ENCODE data around the gene RDX. TPM values are rescaled to one million over a fixed set of nuclear protein-coding genes. Genes with fewer than 3 reads are reported as not detected.

The RDX gene
- total and polyA plus RNA-seq, 2 of the 4 experiments (the other 2 are of a cell fraction), result 61.1 to 72.4 TPM

- H2AK9ac ChIP-seq (replicated peaks; ENCODE audit: low read depth, low read length, poor library complexity), result no peak overlapping the region
- H3K36me3 ChIP-seq (ENCODE audit: control insufficient read depth, insufficient read depth, low read length), result peaks cover 9% of the 10 kb centered on the region
- no peak overlapping the region for H4K8ac ChIP-seq (ENCODE audit: low read depth in 2 of 2, low read length in 2 of 2)
- no peak overlapping the region for H3K4ac ChIP-seq (ENCODE audit: low read depth, low read length)
- no peak overlapping the region for H3K4me2 ChIP-seq (ENCODE audit: low read depth, low read length)
- H3K27me3 ChIP-seq (ENCODE audit: control insufficient read depth, insufficient read depth, low read length), result no peaks in the 10 kb centered on the region
- H3K9me3 ChIP-seq (ENCODE audit: control insufficient read depth, insufficient read depth, low read length), result no peaks in the 10 kb centered on the region
- H2BK15ac ChIP-seq (ENCODE audit: low read depth, low read length), result no peak overlapping the region
- no peak overlapping the region for H3K4me3 ChIP-seq (ENCODE audit: insufficient read depth, low read depth, low read length)
- dilution Hi-C loops (cut with HindIII; ENCODE audit: low sequenced_read_pairs, unreplicated experiment), result no loop called here
- H3K23ac ChIP-seq (ENCODE audit: low read depth, low read length), result no peak overlapping the region
- DNase-seq, result no peak
- H3K9me1 ChIP-seq (ENCODE audit: insufficient read depth, low read length), result no peaks in the 10 kb centered on the region; the same call in 1 of the 2 replicates
- ATAC-seq (ENCODE audit: low read depth), result no peak
- peaks cover 16 to 17% of the 10 kb centered on the region in 2 experiments; a peak in 3 of 4 replicates for H3K79me1 ChIP-seq (ENCODE audit: low read depth in 1 of 2, low read length in 2 of 2)
- POLR2A ChIA-PET (ENCODE audit: unreplicated experiment), result interaction anchor here (0.7 kb wide), 1 partner anchor 31 kb away, joined by 3 read pairs; no protein-coding TSS in a partner anchor
- BruUV-seq (replicated peaks), result no TSS peak
- in situ Hi-C loops (cut with MboI; ENCODE audit: low sequenced_read_pairs), result no loop called here
- H2BK120ac ChIP-seq (ENCODE audit: low read depth, low read length), result no peak overlapping the region
- TF ChIP-seq MXI1 (IDR thresholded peaks at IDR 0.05; ENCODE audit: borderline replicate concordance, low read depth, low read length) (no peak), CTCF (conservative IDR thresholded peaks at IDR 0.05; ENCODE audit: low read depth, low read length) (peak; percentile 26)
- H4K20me1 ChIP-seq (ENCODE audit: insufficient read depth, low read length), result no peaks in the 10 kb centered on the region
- no peak overlapping the region for H2AK5ac ChIP-seq (ENCODE audit: low read depth, low read length)
- H3K27ac ChIP-seq (ENCODE audit: insufficient read depth, low read length), result no peak overlapping the region
- no peak overlapping the region for H4K91ac ChIP-seq (ENCODE audit: insufficient read depth, low read depth, low read length)
- CTCF ChIA-PET, result no interaction called here
- no peaks in the 10 kb centered on the region for H3K4me1 ChIP-seq (ENCODE audit: control insufficient read depth, insufficient read depth, low read length)
- H3K56ac ChIP-seq (ENCODE audit: extremely low read depth, insufficient read depth, low read length), result no peak overlapping the region
- WGBS, 2 experiments (ENCODE audit: extremely low coverage in 2 of 2, insufficient read length in 1 of 2), result no CpG with 5 or more reads among the region's 1 CpG
- no peak overlapping the region for H3K18ac ChIP-seq (ENCODE audit: low read depth, low read length)
- H3K9ac ChIP-seq (ENCODE audit: low read depth, low read length), result no peak overlapping the region
- no peak overlapping the region for H4K5ac ChIP-seq (ENCODE audit: low read depth, low read length)
- H2BK20ac ChIP-seq (ENCODE audit: low read depth, low read length), result no peak overlapping the region
- H3K14ac ChIP-seq (replicated peaks; ENCODE audit: low read depth, low read length), result no peak overlapping the region
- no peak overlapping the region for H2BK5ac ChIP-seq (ENCODE audit: low read depth, low read length, poor library complexity, severe bottlenecking)
- H2AFZ ChIP-seq (replicated peaks; ENCODE audit: low read length, poor library complexity), result no peak overlapping the region
- intact Hi-C loops (cut with micrococcal nuclease), result no loop called here
Observed at GRCh38 chr11:110249066-110249465, 47.3 kb downstream of the RDX start.
